A549 treated with AZD9567 at 1 μM for 4 hours (cell line): Measurements from ENCODE around the gene FAM200A. TPM values are rescaled to one million over a fixed set of nuclear protein-coding genes. Genes with fewer than 3 reads are reported as not detected.

Source experiments
- total RNA-seq: library from RNA; stranded (reverse); fragments of 200-300 nt; extraction: Qiagen RNA extraction; gene quantifications from 5 replicates; pipeline ENCODE4 v1.2.3, GENCODE V29; 2022; ENCODE audit not compliant: insufficient read depth

The FAM200A gene
- total RNA-seq = 5.0 to 7.4 TPM (median 6.5 TPM) in 5 replicates

GRCh38 chr7:99551767-99552463 is at the start of gene FAM200A:
Gene FAM200A, minus strand, starts transcription at chr7:99552114. Its CDS starts 3,707 bp downstream, at chr7:99548407.

GRCh38 chr7:99597762-99598501 is 46.0 kb upstream of the FAM200A start, which contains the start of gene TMEM225B:
Gene TMEM225B, plus strand, starts transcription at chr7:99598267. Its CDS starts 6,122 bp downstream, at chr7:99604389.

GRCh38 chr7:99558306-99559174 is 6.6 kb upstream of the FAM200A start, which contains the start of gene ZNF655:
Gene ZNF655, plus strand, starts transcription at chr7:99558642. Its CDS starts 1,918 bp downstream, at chr7:99560560.

GRCh38 chr7:99504603-99505323 is 47.2 kb downstream of the FAM200A start, which contains the start of gene ZKSCAN5:
Gene ZKSCAN5, plus strand, starts transcription at chr7:99504662. Its CDS starts 1,383 bp downstream, at chr7:99506045.

GRCh38 chr7:99499721-99500636 is 51.9 kb downstream of the FAM200A start, which contains the start of gene ZNF394:
Gene ZNF394, minus strand, starts transcription at chr7:99500281. Its CDS starts 188 bp downstream, at chr7:99500093.

Other genes starting within 250 kb of the FAM200A start
- gene ARPC1A, start 226.2 kb downstream of the FAM200A start, total RNA-seq = 107 to 127 TPM (median 123 TPM) in 5 replicates
- gene ARPC1B, start 177.4 kb downstream of the FAM200A start, total RNA-seq = 287 to 303 TPM (median 288 TPM) in 5 replicates
- gene PDAP1, start 143.5 kb downstream of the FAM200A start, total RNA-seq = 152 to 187 TPM (median 175 TPM) in 5 replicates
- gene BUD31, start 143.1 kb downstream of the FAM200A start, total RNA-seq = 131 to 157 TPM (median 151 TPM) in 5 replicates
- gene PTCD1, start 113.3 kb downstream of the FAM200A start, total RNA-seq = 6.5 to 10.9 TPM (median 6.6 TPM) in 5 replicates
- gene CPSF4, start 113.2 kb downstream of the FAM200A start, total RNA-seq = 40.4 to 49.9 TPM (median 47.9 TPM) in 5 replicates
- gene ATP5MF, start 85.9 kb downstream of the FAM200A start, total RNA-seq = 912 to 1,062 TPM (median 917 TPM) in 5 replicates
- gene ZNF789, start 79.2 kb downstream of the FAM200A start, total RNA-seq = 8.0 to 13.8 TPM (median 9.2 TPM) in 5 replicates
- 17.4 to 20.4 TPM (median 18.1 TPM) in 5 replicates for gene ZNF394, start 51.8 kb downstream of the FAM200A start, total RNA-seq
- 8.6 to 12.6 TPM (median 9.5 TPM) in 5 replicates for gene ZKSCAN5, start 47.5 kb downstream of the FAM200A start, total RNA-seq
- gene ZNF655, start 6.5 kb upstream of the FAM200A start, total RNA-seq = 45.1 to 56.7 TPM (median 53.1 TPM) in 5 replicates
- 1.0 to 1.5 TPM (median 1.4 TPM) in 4 of 5 replicates, not detected in the other for gene TMEM225B, start 46.2 kb upstream of the FAM200A start, total RNA-seq
- 9.2 to 20.9 TPM (median 9.9 TPM) in 5 replicates for gene ZSCAN25, start 64.8 kb upstream of the FAM200A start, total RNA-seq
- 1.3 to 1.5 TPM (median 1.4 TPM) in 4 of 5 replicates, not detected in the other for gene CYP3A5, start 127.9 kb upstream of the FAM200A start, total RNA-seq
- gene CYP3A7, start 183.1 kb upstream of the FAM200A start, total RNA-seq = not detected in 5 replicates
- not detected in 5 replicates for gene CYP3A4, start 232.1 kb upstream of the FAM200A start, total RNA-seq